Measurements from ENCODE around the gene ANO4. TPM values are rescaled to one million over a fixed set of nuclear protein-coding genes. Genes with fewer than 3 reads are reported as not detected.

ANO4 gene
- total RNA-seq, 1 donor from 2014 or later = 0.74 TPM

GRCh38 chr12:100800723-100801122, 6.1 kb downstream of the ANO4 start:
- intact Hi-C loops (cut with DNase I) = no loop called here
- H3K4me3 ChIP-seq = no peak overlapping the region
- no peaks in the 10 kb centered on the region for H3K9me3 ChIP-seq
- H3K4me1 ChIP-seq = no peaks in the 10 kb centered on the region
- no peaks in the 10 kb centered on the region for H3K36me3 ChIP-seq
- TF ChIP-seq POLR2AphosphoS5 (IDR thresholded peaks at IDR 0.05; ENCODE audit: insufficient read depth in 1 of 2, low read depth in 1 of 2) (no peak), POLR2A (IDR thresholded peaks at IDR 0.05) (no peak), CTCF (IDR thresholded peaks at IDR 0.05) (no peak)
- H3K27ac ChIP-seq = no peak overlapping the region
- no peak for DNase-seq (ENCODE audit: extremely low spot score in 2 of 2)
- H3K27me3 ChIP-seq = no peaks in the 10 kb centered on the region

- H3K9me3 ChIP-seq = no peaks in the 10 kb centered on the region
- TF ChIP-seq POLR2A (IDR thresholded peaks at IDR 0.05) = no peak
- TF ChIP-seq CTCF (IDR thresholded peaks at IDR 0.05) = no peak
- no peak for TF ChIP-seq POLR2AphosphoS5 (IDR thresholded peaks at IDR 0.05; ENCODE audit: insufficient read depth in 1 of 2, low read depth in 1 of 2)
- H3K4me1 ChIP-seq = no peaks in the 10 kb centered on the region
- H3K36me3 ChIP-seq = no peaks in the 10 kb centered on the region
- intact Hi-C loops (cut with DNase I) = no loop called here
- no peaks in the 10 kb centered on the region for H3K27me3 ChIP-seq
- H3K4me3 ChIP-seq = no peak overlapping the region
- DNase-seq (ENCODE audit: extremely low spot score in 2 of 2) = no peak
- no peak overlapping the region for H3K27ac ChIP-seq
Measured at GRCh38 chr12:100801320-100801719, 6.7 kb downstream of the ANO4 start.

GRCh38 chr12:100808777-100809176, 14.2 kb downstream of the ANO4 start:
- Histone ChIP-seq H3K27me3 (no peaks in the 10 kb centered on the region), H3K36me3 (no peaks in the 10 kb centered on the region), H3K9me3 (no peaks in the 10 kb centered on the region), H3K4me1 (no peaks in the 10 kb centered on the region), H3K27ac (no peak overlapping the region), H3K4me3 (no peak overlapping the region)
- intact Hi-C loops (cut with DNase I) = no loop called here
- no peak for TF ChIP-seq CTCF (IDR thresholded peaks at IDR 0.05)
- TF ChIP-seq POLR2AphosphoS5 (IDR thresholded peaks at IDR 0.05; ENCODE audit: insufficient read depth in 1 of 2, low read depth in 1 of 2) = no peak
- TF ChIP-seq POLR2A (IDR thresholded peaks at IDR 0.05) = no peak
- DNase-seq (ENCODE audit: extremely low spot score in 2 of 2) = no peak

DNA sequence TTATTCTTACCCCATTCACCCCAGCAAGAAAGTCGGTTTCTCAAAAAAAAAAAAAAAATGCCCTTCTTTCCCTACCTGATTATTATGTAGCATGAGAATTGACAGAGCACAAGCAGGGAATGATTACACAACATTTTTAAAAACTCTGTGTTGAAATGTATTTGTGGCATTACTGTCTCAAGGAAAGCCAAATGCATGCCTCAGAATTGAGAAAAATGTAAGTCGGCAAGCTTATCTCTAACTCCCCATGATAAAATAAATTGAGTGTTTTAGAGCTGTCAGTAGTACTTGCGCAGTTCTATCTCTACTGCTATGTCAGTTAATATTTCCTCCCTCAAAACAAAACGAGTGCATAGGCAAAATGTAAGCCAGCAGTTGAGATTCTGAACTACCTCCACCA, 25.7 kb downstream of the ANO4 start:
- no peak overlapping the region for H3K4me3 ChIP-seq
- no peak overlapping the region for H3K27ac ChIP-seq
- H3K36me3 ChIP-seq = no peaks in the 10 kb centered on the region
- H3K27me3 ChIP-seq = no peaks in the 10 kb centered on the region
- no peak for DNase-seq (ENCODE audit: extremely low spot score in 2 of 2)
- intact Hi-C loops (cut with DNase I) = no loop called here
- no peaks in the 10 kb centered on the region for H3K4me1 ChIP-seq
- no peaks in the 10 kb centered on the region for H3K9me3 ChIP-seq
- TF ChIP-seq POLR2A (IDR thresholded peaks at IDR 0.05) = no peak
- TF ChIP-seq CTCF (IDR thresholded peaks at IDR 0.05) = no peak
- TF ChIP-seq POLR2AphosphoS5 (IDR thresholded peaks at IDR 0.05; ENCODE audit: insufficient read depth in 1 of 2, low read depth in 1 of 2) = no peak

DNA sequence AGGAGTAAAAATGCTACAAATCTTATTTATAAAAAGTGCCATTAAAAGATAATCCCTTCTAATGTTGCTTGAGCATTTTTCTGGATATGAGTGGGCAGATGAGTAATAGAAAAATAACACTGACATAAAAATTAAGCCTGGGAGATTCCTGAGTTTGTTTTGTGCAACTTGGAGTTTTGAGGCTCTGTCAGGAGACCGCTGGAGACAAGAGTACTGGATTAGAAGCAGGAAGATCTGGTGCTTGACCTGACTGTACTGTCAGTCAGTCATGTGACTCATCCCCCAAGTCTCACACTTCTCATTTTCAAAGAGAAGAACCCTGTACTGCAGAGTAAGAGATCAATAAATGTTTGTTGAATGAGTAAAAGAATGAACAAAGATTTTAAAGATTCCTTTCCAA, 29.4 kb downstream of the ANO4 start:
- H3K4me1 ChIP-seq = no peaks in the 10 kb centered on the region
- no peak for DNase-seq (ENCODE audit: extremely low spot score in 2 of 2)
- no peaks in the 10 kb centered on the region for H3K27me3 ChIP-seq
- H3K4me3 ChIP-seq = no peak overlapping the region
- TF ChIP-seq CTCF (IDR thresholded peaks at IDR 0.05) (no peak), POLR2AphosphoS5 (IDR thresholded peaks at IDR 0.05; ENCODE audit: insufficient read depth in 1 of 2, low read depth in 1 of 2) (no peak), POLR2A (IDR thresholded peaks at IDR 0.05) (no peak)
- no peaks in the 10 kb centered on the region for H3K9me3 ChIP-seq
- H3K27ac ChIP-seq = no peak overlapping the region
- intact Hi-C loops (cut with DNase I) = no loop called here
- H3K36me3 ChIP-seq = no peaks in the 10 kb centered on the region
